A204.1 (cell line): ENCODE measurements around the gene SKIC3.

Experiments
- FAIRE-seq: peaks from 2 replicates; lab custom pipeline; 2012; peaks lifted over from hg19 to GRCh38; lab: Jason Lieb, UNC

Gene SKIC3

GRCh38 chr5:95530416-95530815, 24.4 kb downstream of the SKIC3 start:
- no peak for FAIRE-seq

GRCh38 chr5:95528565-95528964, 26.2 kb downstream of the SKIC3 start:
- FAIRE-seq, result no peak

- FAIRE-seq, result no peak
Observed at GRCh38 chr5:95526871-95527270, 27.9 kb downstream of the SKIC3 start.

- no peak for FAIRE-seq
Observed at GRCh38 chr5:95524423-95524822, 30.4 kb downstream of the SKIC3 start.

- no peak for FAIRE-seq
Observed at GRCh38 chr5:95520206-95520605, 34.6 kb downstream of the SKIC3 start.

- no peak for FAIRE-seq
Observed at GRCh38 chr5:95519681-95520080, 35.1 kb downstream of the SKIC3 start.

- FAIRE-seq, result no peak
Observed at GRCh38 chr5:95519151-95519550, 35.6 kb downstream of the SKIC3 start.

GRCh38 chr5:95518417-95518816, 36.4 kb downstream of the SKIC3 start:
- no peak for FAIRE-seq

- FAIRE-seq, result no peak
Observed at GRCh38 chr5:95511606-95512005, 43.2 kb downstream of the SKIC3 start.

- no peak for FAIRE-seq
Observed at GRCh38 chr5:95508550-95508949, 46.2 kb downstream of the SKIC3 start.
